A673 (cell line): ENCODE results near the gene KRT2. TPM values are rescaled to one million over a fixed set of nuclear protein-coding genes. Genes with fewer than 3 reads are reported as not detected.

Source experiments
- BruUV-seq: library from RNA; stranded (reverse); fragments of 400-500 nt; replicated peaks from 2 replicates; lab custom pipeline; 2021; lab: Mats Ljungman, UMichigan
- CTCF ChIA-PET: fragments of 300-600 bp; sonication (Branson Sonifier 250); formaldehyde crosslinking; loops from one replicate; lab custom pipeline; 2022; ENCODE audit warnings: antibody characterized with exemption; lab: Charles Lee
- POLR2A ChIA-PET: fragments of 300-600 bp; sonication (Branson Sonifier 250); formaldehyde crosslinking; loops from one replicate; lab custom pipeline; 2022; ENCODE audit warnings: antibody characterized with exemption; ENCODE audit not compliant: low non-redundant PET; lab: Charles Lee
- DNase-seq: peaks from one replicate; pipeline ENCODE4 v3.0.0-alpha.2; 2015; ENCODE audit warnings: low spot score
- H3K27ac ChIP-seq: fragments of 200-600 bp; sonication (generic); 2 replicates; pipeline ENCODE4 v1.5.1; 2016; ENCODE audit warnings: mixed run types, low read depth, mild to moderate bottlenecking, mixed read lengths, antibody characterized with exemption, low read length; ENCODE audit not compliant: poor library complexity, severe bottlenecking
- H3K27me3 ChIP-seq: fragments of 200-600 bp; sonication (generic); replicated peaks from 2 replicates; pipeline ENCODE4 v1.6.1; 2017; ENCODE audit warnings: mixed run types, low read depth, mild to moderate bottlenecking, mixed read lengths, antibody characterized with exemption, low read length; ENCODE audit not compliant: insufficient read depth, poor library complexity
- H3K36me3 ChIP-seq: fragments of 200-600 bp; sonication (generic); 2 replicates; pipeline ENCODE4 v1.6.1; 2016; ENCODE audit warnings: mixed run types, mild to moderate bottlenecking, mixed read lengths, antibody characterized with exemption, low read length; ENCODE audit not compliant: insufficient read depth, poor library complexity, severe bottlenecking
- H3K4me1 ChIP-seq: fragments of 200-600 bp; sonication (generic); 2 replicates; pipeline ENCODE4 v1.6.1; 2017; ENCODE audit warnings: mixed run types, mild to moderate bottlenecking, mixed read lengths, antibody characterized with exemption, low read length; ENCODE audit not compliant: insufficient read depth, poor library complexity, severe bottlenecking
- H3K4me3 ChIP-seq: fragments of 200-600 bp; sonication (generic); 2 replicates; pipeline ENCODE4 v1.5.1; 2016; ENCODE audit warnings: low read depth, mixed run types, mild to moderate bottlenecking, mixed read lengths, low read length; ENCODE audit not compliant: poor library complexity, severe bottlenecking
- H3K9me3 ChIP-seq: fragments of 200-600 bp; sonication (generic); 2 replicates; pipeline ENCODE4 v1.6.1; 2016; ENCODE audit warnings: mixed run types, low read depth, mild to moderate bottlenecking, mixed read lengths, antibody characterized with exemption, low read length; ENCODE audit not compliant: poor library complexity, severe bottlenecking
- EZH2 ChIP-seq: fragments of 200-600 bp; sonication (generic); IDR thresholded peaks from 2 replicates; pipeline ENCODE4 v1.6.1; 2017; ENCODE audit warnings: borderline replicate concordance, low read depth, mild to moderate bottlenecking, mixed read lengths, antibody characterized with exemption, low read length; ENCODE audit not compliant: poor library complexity, severe bottlenecking
- intact Hi-C: fragments of 100-400 bp; cut with micrococcal nuclease; formaldehyde crosslinking; loops from one replicate; pipeline ENCODE4 v1.10.0; 2022; ENCODE audit not compliant: unreplicated experiment
- total RNA-seq: library from RNA; stranded (reverse); gene quantifications from 2 replicates; pipeline ENCODE4 v1.2.3, GENCODE V29; 2021
- TF ChIP-seq, protein P1 (sequence below): fragments of 300-800, 200-600 bp; sonication (generic); conservative IDR thresholded peaks from 2 replicates; pipeline ENCODE4 v1.5.1; 2017; ENCODE audit warnings: low read depth, mild to moderate bottlenecking, antibody characterized with exemption, low read length, moderate library complexity, mixed read lengths

KRT2 gene
- total RNA-seq, 1 experiment from 2014 or later: not detected

DNA sequence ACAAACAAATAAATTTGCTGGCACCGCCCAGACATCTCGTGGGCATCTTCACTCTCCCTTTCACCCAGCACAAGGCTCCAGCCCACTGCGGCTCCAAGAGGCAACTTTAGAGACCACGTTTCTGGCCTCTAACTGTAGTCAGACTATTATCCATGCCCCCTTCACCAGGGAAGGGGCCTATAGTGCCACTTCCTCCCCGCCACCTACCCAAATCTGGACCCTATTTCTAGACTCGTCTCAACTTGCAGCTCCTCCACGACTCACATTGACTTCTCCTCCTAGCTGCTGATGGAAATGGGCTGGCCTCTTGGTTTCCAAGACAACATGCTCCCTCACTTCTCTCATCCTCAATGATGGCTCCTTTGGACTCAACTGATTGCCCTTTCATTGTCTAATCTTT is 15.9 kb upstream of the KRT2 start:
- H3K27me3 ChIP-seq: no peaks in the 10 kb centered on the region
- TF ChIP-seq EZH2: no peak
- TF ChIP-seq, protein P1, sequence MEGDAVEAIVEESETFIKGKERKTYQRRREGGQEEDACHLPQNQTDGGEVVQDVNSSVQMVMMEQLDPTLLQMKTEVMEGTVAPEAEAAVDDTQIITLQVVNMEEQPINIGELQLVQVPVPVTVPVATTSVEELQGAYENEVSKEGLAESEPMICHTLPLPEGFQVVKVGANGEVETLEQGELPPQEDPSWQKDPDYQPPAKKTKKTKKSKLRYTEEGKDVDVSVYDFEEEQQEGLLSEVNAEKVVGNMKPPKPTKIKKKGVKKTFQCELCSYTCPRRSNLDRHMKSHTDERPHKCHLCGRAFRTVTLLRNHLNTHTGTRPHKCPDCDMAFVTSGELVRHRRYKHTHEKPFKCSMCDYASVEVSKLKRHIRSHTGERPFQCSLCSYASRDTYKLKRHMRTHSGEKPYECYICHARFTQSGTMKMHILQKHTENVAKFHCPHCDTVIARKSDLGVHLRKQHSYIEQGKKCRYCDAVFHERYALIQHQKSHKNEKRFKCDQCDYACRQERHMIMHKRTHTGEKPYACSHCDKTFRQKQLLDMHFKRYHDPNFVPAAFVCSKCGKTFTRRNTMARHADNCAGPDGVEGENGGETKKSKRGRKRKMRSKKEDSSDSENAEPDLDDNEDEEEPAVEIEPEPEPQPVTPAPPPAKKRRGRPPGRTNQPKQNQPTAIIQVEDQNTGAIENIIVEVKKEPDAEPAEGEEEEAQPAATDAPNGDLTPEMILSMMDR: no peak
- H3K4me3 ChIP-seq: no peak overlapping the region
- BruUV-seq: no TSS peak
- ChIA-PET POLR2A (no interaction called here), CTCF (interaction anchor here (0.8 to 1.7 kb wide), 3 partner anchors 198 to 211 kb away, joined by 4 to 9 read pairs (median 6); no protein-coding TSS in a partner anchor)
- H3K27ac ChIP-seq: no peak overlapping the region
- intact Hi-C loops: loop anchor here (2.0 kb wide), 1 partner anchor 203 kb away; no protein-coding TSS in a partner anchor
- DNase-seq: no peak
- no peaks in the 10 kb centered on the region for H3K9me3 ChIP-seq
- H3K36me3 ChIP-seq: no peaks in the 10 kb centered on the region
- no peaks in the 10 kb centered on the region for H3K4me1 ChIP-seq

DNA sequence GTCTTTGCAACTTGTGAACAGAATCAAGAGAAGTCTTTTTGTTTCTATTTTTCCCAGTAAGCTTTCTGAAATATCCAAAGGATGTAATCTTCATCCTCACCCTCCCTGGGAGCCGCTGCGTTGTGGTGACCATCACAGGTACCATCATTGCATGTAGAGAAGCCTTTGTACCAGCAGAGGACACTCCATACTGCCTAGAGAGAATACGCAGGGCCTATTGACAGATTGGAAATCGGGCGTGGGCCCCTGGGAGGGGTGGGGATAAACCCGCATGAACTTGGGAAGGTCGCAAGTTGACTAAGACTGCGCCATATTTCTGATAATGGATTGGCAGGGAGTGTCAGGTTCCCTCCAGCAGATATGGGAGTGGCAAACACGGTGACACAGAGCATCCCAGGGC is 15.5 kb upstream of the KRT2 start:
- TF ChIP-seq, protein P1: peak; percentile 64
- TF ChIP-seq EZH2: no peak
- intact Hi-C loops: loop anchor here (2.0 kb wide), 1 partner anchor 203 kb away; no protein-coding TSS in a partner anchor

DNA sequence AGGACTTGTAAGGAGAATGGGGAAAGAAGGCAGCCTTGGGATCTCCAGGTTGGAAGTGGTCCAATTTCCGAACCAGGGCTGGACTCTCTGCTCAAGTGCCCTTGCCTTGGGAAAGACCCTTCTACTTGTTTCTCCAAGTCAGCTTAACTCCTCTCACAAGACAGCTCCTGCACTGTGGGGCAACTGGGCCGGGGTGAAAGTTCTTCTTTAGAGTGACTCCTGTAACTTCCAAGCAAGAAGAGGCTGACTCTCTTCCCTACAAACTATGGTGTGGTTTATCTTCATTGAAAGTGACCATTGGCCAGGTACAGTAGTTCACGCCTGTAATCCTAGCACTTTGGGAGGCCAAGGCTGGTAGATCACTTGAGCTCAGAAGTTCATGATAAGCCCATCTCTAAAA is 14.5 kb upstream of the KRT2 start:
- intact Hi-C loops: loop anchor here (2.0 kb wide), 1 partner anchor 204 kb away; no protein-coding TSS in a partner anchor
- TF ChIP-seq EZH2: no peak
- TF ChIP-seq, protein P1: no peak
- DNase-seq: no peak
- ChIA-PET CTCF (interaction anchor here (1.0 to 1.7 kb wide), 2 partner anchors 199 to 201 kb away, joined by 6 to 8 read pairs; no protein-coding TSS in a partner anchor), POLR2A (no interaction called here)
- no TSS peak for BruUV-seq
- Histone ChIP-seq H3K27me3 (no peaks in the 10 kb centered on the region), H3K4me3 (no peak overlapping the region), H3K4me1 (no peaks in the 10 kb centered on the region), H3K9me3 (no peaks in the 10 kb centered on the region), H3K36me3 (no peaks in the 10 kb centered on the region), H3K27ac (no peak overlapping the region)

More for the DNA sequence above, 15.5 kb upstream of the KRT2 start:
- ChIA-PET CTCF (interaction anchor here (0.7 to 1.7 kb wide), 5 partner anchors 198 to 276 kb away, joined by 3 to 9 read pairs (median 4); no protein-coding TSS in a partner anchor), POLR2A (no interaction called here)
- Histone ChIP-seq H3K4me3 (no peak overlapping the region), H3K36me3 (no peaks in the 10 kb centered on the region), H3K27ac (no peak overlapping the region), H3K9me3 (no peaks in the 10 kb centered on the region), H3K4me1 (no peaks in the 10 kb centered on the region), H3K27me3 (no peaks in the 10 kb centered on the region)
- peak; percentile 35 for DNase-seq
- BruUV-seq: no TSS peak
